A204.1 (cell line): ENCODE measurements around the gene CAND2.
"Not testable (repeated sequence)": the region's sequence is repeated elsewhere in the genome, so short reads cannot be mapped to it uniquely, and the experiment has no call there.

Experiments used
- FAIRE-seq: peaks from 2 replicates; lab custom pipeline; 2012; peaks lifted over from hg19 to GRCh38; lab: Jason Lieb, UNC

CAND2 gene

DNA sequence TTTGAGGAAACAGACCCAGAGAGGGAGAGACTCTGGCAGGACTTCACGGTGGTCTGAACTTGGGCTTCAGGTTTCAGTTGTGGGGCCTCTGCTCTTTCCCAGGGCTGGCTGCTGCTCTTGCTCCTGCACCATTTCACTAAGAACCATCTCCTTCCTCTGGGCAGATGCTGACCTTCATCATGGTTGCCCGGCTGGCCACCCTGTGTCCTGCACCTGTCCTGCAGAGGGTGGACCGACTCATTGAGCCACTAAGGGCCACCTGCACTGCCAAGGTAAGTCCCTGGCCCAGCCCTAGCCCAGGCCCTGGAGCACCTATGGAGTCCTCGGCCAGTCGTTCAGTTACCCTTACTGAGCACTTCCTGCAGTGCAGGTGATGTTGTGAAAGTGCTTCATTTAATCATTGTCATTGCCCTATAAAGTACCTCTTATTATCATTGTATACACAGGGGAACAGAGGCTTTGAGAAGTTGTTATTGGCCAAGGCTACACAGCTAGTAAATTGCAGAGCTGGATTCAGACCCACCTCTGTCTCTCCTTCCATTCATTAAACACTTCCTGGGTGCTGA, 34.9 kb downstream of the CAND2 start:
- FAIRE-seq, result no peak

DNA sequence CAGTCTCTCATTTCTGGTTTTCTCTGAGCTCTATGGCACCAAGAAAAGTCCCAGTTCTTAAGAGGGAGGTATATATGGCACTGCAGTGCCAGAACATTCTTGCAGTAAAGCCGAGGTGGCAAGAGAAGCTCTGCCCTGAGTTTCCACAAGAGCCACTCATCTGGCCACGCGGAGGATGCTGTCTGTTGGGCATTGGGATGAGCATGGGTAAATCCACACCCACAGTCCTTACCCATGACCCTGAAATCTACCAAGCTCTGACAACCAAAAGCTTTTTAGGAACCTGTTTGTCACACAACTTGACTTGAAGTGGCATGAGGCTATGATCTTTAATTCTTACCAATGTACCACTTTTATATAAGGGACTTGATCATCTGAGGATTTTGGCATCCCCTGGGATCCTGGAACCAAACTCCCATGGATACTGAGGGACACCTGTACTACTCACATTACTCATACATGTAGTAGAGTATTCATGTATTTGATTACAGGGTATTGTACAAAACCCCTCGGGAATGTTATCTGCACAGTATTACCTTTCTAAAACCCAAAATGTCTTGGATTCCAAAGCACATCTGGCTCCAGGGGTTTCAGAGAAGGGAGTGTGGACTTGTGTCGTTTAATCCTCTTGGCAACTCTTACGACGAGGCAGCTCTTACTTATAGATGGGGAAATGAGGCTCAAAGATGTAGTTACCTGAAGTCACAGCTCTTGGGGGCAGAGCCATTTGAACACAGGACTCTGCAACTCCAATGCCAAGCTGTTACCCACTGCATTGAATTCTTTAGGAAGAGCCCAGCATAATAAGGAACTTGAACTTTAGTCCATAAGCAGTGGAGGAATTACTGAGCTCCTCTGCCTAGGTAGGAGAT, 36.1 kb downstream of the CAND2 start:
- no peak for FAIRE-seq

DNA sequence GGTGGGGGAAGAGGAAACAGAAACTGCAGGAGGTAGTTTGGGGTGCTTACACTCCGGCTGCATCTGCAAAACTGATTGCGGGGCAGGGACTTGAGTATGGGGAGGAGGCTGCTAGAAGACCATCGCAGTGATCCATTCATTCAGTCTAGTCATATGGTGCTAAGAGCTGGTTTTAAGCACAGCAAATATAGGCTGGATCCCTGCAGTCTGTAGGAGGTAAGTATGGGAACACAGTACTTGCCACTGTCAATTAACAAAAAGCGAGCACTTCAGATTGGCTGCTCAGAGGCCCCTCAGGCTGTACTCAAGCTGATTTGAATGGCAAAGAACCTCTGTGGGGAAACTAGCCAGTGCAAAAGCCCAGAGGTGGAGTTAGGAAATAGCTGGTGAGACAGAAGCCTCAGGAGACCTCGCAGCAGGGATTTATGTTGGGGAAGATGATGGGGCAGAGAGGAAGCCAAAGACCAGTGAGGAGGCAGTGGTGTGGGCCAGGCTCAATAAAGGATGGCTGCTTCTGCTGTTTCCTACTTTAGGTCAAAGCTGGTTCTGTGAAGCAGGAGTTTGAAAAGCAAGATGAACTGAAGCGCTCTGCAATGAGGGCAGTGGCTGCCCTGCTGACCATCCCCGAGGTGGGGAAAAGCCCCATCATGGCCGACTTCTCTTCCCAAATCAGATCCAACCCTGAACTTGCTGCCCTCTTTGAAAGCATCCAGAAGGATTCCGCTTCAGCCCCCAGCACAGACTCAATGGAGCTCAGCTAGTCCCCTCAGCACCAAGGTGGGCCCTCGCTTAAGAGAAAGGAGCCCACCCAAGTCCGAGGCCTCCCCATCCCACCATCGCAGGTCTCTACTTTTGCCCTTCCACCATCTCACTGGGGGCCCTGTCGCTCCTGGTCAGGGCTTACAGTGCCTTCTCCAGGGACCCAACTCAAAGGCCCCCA, 37.0 kb downstream of the CAND2 start:
- no peak for FAIRE-seq

DNA sequence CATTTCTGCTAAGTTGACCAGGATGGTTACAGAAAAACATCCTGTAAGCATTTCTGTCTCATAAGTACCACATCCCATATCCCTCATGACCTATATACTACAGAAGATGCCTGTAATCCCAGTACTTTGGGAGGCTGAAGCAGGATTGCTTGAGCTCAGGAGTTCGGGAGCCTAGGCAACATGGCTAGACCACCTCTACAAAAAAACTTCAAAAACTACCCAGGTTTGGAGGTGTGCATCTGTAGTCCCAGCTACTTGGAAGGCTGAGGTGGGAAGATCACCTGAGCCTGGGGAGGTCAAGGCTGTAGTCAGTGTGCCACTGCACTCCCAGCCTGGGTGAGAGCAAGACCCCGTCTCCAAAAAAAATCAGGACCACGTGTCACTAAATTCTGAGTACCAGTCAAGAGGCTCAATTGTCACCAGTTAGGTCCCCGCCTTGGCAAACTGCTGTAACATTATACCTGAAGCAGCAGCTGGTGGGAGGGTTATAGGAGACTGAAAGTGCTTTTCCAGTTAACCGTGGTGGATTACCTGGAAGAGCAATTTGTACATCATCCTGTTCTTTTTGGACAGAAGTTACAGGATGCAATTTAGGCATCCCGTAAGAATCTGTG, 38.7 kb downstream of the CAND2 start:
- no peak for FAIRE-seq

DNA sequence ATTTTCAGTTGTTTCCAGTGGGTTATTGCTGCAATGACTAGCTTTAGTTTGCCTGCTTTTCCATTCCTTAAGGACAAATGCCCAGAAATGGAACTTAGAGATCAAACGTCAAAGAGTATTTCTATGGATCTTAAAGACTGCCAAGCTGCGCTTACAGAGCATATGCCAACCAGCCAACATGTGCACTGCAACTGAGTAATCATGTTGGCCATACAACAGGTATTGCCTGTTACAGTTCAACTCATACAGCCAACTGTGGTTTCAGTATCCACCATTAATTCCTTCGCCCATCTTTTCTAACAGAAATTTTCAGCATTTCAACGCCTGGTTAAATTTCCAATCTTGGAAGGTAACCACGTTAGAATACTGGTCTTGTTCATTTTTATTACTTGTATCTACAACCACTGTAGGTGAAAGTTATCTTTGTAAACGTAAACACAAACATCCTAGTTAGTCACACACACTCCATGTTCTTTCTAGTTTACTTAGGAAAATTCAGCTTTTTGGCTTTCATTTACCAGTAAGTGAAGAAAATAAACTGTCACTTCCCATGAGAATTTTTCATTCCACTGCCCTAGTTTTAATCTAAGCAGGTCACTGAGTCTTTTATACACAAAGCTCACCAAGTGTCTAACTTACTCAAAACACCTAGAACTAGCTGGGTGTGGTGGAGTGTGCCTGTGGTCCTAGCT, 41.0 kb downstream of the CAND2 start:
- no peak for FAIRE-seq

DNA sequence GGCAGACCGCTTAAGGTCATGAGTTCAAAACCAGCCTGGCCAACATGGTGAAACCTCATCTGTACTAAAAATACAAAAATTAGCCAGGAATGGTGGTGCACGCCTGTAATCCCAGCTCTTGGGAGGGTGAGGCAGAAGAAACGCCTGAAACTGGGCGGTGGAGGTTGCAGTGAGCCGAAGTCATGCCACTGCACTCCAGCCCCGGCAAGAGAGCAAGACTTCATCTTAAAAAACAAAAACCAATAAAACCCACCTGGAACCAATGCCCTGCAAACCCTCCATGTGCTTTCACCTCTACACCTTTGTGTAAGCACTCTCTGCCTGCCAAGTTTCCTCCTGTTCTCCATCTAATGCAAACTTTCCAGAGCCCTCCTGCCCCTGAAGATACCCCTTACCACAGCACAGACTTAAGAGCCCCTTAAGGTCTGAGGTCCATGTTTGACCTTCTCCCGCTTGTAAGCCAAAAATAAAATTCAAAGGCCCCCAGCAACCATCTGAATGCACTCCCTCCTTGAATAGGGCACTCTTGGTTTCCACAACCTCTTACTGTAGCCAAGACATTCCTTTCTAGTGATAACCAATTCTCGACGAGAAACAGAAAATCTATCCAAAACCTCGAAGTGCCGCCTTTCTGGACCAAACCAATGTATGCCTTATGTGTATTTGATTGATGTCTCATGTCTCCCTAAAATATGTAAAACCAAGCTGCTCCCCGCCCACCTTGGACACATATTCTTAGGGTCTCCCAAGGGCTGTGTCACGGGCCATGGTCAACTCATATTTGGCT, 41.9 kb downstream of the CAND2 start:
- no peak for FAIRE-seq

DNA sequence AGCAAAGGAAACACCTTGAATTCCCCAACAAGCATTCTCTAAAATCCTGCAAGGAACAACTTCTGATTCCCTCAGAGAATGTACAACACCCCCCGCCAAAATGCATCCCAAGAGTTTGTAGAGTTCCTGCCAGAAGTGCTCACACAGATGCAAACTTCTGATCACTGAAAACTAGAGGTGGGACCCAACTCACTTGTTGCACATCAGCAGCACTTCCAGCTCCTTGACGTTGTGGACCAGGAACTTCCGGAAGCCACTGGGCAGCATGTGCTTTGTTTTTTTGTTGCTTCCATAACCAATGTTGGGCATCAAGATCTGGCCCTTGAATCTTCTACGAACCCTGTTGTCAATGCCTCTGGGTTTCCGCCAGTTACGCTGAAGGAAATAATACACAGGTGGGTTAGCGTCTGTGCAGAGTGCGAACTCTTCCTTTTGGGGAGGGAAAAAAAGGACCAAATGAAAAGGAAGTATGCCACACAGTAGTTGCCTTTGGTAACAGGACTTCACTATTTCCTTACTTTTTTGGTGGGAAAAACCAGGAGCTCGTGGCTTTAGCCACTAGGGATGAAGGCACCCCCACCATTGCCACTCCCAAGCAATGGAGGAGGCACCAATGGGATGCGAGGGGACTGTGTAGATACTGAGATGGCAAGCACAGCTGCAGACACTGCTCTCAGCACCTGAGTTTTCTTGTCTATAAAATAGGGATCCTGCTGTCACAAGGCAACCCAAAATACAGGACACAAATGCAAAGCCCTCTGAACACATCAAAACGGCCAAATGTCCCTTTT, 42.9 kb downstream of the CAND2 start:
- FAIRE-seq, result no peak

DNA sequence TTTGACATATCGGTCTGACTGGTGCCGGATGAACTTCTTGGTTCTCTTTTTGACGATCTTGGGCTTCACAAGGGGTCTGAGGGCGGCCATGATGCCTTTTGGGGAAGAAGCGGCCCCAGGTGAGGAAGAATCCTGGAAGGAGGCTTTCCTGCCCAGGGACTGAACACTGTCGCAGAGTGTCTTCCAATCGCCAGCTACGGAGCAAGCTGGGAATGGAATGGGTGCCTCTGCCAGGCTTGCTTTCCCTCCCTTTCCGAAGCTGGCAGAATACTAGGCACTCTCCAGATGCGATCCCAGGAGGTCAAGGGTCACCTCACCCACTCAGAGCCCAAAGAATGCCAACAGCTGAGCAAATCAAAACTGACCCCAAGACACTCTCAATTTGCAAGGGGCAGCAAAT, 43.7 kb downstream of the CAND2 start:
- not testable (repeated sequence) for FAIRE-seq

DNA sequence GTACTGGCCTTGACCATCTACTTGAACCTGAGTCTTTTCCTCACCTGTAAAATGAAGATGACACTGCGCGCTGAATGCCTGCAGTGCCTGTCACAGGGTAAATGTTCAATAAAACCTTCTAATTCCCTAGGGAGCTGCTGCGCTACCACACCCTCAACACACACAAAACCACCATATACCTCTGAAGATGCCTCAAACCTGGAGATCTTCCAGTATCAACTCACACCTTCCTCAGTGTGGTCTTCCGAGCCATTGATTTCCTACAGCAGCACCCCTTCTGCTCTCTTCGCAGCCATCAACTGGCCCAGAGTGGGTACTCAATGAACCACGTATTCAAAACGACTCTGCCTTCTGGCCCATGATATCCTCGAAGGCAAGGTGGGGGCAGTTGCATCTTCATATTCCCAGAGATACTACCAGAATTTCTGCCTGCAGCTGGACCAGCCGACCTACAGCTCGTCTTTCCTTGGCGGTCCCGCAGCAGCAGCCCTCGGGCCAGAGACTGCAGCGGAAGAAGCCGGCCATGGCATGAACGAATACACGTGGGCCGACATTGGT, 44.2 kb downstream of the CAND2 start:
- FAIRE-seq, result no peak

DNA sequence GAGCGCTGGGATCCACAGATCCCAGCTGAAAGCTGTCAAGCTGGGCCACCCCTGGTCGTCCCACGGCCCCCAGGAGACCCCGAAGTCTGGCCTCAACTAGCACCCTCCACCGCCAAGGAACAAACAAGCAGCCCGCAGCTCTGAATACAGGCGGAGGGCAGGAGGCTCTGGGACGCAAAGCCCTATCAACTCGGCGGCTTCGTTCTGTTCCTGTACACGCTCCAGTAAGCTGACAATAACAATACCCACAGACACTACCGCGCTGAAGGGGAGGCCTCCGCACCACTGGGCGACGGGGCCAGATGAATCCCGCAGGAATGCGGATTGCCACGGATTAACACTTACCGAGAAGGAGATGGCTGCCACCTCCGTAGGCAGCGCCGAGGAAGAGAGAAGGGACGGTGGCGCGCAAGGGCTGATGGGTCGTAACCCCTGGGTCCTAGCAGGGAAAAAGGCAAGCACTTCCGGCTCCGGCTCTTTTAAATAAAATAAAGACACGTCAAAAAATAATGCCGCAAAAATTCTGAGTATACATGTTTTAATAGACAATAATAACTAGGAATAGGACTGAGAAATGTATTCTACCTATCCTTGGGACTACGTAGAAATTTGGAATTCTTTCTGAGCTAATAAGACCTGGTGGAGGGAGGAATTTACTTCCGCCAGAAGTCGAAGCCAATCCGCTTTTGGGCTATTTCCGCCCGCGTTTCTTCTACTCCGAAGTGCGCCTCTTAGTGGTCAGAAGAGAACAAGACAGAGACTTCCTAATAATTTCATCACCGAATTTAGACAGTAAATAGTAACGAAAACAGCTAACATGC, 44.9 kb downstream of the CAND2 start, which contains the start of gene RPL32:
Gene RPL32 (minus strand): TSS at position 417 of the 821 bp plus-strand sequence. CDS start 1,328 bp downstream, outside the sequence.
- FAIRE-seq, result peak; percentile 93

DNA sequence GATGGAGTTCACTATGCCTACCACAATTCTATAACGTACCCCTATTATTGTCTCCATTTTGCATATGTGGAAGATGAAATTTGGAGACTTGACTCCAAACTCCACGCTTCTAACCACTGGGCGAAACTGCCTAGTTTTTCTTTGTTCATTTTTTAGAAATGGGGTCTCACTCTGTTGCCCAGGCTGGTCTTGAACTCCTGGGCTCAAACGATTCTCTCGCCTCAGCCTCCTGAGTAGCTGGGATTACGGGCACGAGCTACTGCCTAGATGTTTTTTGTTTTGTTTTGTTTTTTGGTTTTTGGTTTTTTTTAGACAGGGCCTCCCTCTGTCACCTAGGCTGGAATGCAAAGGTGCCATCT, 45.5 kb downstream of the CAND2 start:
- FAIRE-seq, result no peak

DNA sequence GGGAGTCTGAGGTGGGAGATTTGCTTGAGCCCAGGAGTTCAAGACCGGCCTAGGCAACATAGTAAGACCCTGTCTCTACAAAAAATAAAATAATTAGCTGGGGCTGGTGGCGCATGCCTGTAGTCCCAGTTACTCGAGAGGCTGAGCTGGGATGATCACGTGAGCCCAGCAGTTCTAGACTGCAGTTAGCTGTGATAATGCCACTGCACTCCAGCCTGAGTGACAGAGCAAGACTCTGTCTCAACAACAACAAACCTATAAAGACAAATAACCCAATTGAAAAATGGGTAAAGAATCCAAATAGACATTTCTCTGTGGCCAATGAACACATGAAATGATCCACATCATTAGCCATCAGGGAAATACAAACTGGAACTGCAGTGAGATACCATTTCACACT, 46.0 kb downstream of the CAND2 start:
- FAIRE-seq, result no peak

DNA sequence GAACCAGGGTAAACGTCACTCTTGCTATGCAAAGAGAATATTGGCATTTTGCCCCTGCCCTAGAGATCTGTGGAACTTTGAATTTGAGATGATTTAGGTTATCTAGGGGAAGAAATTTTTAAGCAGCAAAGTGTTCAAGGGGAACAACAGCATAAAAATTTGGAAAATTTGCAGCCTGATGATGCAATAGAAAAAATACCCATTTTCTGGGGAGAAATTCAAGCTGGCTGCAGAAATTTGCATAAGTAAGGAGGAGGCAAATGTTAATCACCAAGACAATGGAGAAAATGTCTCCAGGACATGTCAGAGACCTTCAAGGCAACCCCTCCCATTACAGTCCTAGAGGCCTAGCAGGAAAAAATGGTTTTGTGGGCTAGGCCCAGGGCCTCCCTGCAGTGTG, 49.3 kb downstream of the CAND2 start:
- no peak for FAIRE-seq

DNA sequence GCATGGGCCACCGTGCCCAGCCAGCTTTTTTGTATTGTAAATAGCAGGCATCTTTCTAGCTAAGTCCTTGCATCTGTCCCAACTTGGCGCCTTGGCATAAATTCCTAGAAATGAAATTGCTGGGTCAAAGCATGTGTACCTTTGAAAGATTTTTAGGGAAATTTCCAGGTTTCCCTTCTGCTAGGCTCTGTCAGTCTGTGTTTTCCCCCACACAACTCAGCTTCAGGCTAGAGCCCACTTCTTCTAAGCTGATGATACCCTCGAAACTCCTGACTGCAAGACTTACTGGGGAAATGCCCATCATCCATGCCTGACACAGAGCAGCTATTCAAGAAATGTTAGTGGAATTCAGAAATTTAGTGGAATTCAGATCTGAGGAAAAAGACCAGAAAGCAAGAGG, 55.7 kb downstream of the CAND2 start:
- FAIRE-seq, result no peak

DNA sequence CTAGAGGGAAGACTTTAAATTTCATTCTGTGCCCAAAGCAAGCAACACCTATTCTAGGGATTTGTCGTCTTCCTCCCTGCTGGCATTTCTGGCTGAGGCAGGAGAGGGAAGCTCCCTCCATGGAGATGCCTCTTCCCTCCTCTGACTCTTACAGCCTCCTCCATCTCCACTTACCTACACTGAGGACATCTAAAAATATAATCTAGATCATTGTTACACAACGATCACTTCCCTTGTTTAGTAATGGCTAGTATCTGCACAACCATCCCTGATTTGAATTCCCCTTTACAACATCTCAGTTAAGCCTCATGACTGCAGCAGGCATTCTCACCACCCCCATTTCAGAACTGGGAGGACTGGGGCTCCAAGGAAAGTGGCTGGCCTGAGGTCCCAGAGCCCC, 57.4 kb downstream of the CAND2 start:
- not testable (repeated sequence) for FAIRE-seq

DNA sequence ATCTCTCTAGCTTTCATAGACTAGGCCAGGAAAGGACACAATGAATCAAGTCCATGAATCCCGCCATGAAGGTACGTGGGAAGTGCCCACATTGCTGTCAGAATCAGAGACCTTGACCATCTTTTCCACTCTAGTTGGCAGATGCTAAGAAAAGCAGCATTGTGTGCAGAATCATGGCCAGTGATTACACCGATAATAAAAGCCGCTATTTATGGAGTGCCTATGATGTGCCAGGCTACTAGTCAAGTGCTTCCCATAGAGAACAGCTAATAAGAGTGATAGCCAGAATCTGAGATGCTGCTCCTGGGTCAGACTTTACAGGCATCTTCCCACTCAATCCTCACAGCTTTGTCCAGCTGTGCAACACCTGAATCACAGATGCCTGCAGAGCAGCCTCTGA, 58.1 kb downstream of the CAND2 start:
- FAIRE-seq, result no peak

DNA sequence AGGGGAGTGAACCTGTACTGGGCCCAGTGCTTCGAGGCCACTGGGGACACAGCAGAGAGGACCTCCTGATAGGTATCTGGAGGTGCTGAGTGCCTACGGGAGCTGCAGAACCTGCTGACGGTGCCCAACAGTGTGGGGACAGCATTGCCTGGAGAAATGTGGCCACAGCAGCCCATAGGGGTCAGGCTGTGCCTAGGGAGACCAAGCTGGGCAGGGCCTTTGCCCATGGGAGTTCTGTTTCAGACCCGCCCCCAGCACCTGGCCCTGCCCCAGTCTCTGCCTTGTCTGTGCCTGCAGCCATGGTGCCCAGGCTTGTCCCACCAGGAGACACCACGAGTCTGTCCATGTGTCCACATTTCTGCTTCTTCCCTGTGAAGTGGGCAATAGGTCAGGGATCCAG, 60.1 kb downstream of the CAND2 start:
- FAIRE-seq, result no peak

DNA sequence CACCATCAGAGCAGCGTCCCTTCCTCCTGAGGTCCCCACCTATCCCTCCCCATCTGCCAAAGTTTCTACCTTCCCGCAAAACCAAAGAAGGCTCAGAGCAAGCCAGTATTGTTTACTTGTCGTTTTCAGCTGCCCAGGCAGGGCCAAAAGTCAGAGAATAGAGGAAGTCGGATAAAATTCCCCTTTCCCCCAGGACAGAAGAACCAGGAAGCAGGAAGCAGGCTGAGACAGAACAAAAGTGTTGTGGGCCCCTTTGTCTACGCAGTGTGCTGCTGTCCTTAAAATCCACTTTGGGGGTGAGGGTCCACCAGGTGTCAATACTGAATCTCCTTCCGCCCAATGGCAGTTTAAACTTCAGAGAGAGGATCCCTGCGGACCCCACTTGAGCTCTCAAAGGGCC, 63.4 kb downstream of the CAND2 start:
- no peak for FAIRE-seq

DNA sequence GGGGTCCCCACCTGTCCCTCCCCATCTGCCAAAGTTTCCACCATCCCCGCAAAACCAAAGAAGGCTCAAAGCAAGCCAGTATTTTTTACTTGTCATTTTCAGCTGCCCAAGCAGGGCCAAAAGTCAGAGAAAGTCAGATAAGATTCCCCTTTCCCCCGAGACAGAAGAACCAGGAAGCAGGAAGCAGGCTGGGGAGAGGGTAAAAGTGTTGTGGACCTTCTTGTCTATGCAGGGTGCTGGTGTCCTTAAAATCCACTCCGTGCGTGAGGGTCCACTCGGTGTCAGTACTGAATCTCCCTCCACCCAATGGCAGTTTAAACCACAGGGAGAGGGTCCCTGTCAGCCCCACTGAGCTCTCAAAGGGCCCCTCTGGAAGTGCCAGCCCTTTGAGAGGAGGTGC, 65.1 kb downstream of the CAND2 start:
- FAIRE-seq, result no peak
